ENCODE results near the gene ADAM12. TPM values are rescaled to one million over a fixed set of nuclear protein-coding genes. Genes with fewer than 3 reads are reported as not detected.

ADAM12 gene
- total RNA-seq, 1 donor from 2014 or later: 18.4 TPM

DNA sequence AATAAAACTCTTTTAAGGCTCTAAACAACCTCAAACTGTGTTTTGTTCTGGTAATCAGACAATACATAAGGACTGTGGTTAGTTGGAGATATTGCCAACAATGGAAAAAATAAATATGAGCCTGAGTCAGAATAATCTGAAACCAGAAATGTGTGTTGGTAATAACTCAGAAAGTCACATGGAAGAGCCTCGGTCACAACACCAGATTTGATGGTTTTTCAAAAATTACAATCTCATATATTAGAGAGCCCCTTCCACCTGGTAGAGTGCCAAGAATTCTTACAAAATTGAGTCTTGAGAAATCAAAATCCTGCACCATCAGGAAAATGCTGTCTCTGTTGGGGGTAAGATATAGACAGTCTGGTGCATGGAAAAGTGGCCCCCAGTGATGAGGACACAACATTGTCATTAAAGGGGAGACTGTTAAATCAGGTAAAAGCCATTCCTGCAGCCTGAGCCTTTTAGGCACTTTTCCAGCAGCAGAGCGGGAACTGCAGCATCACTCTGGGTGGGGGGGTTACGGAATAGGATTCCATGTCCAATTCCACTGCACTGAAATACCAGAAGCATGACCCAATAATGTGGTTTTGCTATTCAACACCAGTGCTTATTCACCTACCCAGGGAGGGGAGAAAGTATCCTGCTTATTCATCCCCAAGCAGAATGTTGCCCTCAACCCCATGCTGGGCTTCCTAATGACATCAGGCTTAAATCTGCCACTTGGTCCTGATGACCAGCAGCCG lies 9.5 kb upstream of the ADAM12 start:
- no peak overlapping the region for H3K27ac Mint-ChIP-seq (ENCODE audit: unreplicated experiment)
- TF ChIP-seq, protein P1, sequence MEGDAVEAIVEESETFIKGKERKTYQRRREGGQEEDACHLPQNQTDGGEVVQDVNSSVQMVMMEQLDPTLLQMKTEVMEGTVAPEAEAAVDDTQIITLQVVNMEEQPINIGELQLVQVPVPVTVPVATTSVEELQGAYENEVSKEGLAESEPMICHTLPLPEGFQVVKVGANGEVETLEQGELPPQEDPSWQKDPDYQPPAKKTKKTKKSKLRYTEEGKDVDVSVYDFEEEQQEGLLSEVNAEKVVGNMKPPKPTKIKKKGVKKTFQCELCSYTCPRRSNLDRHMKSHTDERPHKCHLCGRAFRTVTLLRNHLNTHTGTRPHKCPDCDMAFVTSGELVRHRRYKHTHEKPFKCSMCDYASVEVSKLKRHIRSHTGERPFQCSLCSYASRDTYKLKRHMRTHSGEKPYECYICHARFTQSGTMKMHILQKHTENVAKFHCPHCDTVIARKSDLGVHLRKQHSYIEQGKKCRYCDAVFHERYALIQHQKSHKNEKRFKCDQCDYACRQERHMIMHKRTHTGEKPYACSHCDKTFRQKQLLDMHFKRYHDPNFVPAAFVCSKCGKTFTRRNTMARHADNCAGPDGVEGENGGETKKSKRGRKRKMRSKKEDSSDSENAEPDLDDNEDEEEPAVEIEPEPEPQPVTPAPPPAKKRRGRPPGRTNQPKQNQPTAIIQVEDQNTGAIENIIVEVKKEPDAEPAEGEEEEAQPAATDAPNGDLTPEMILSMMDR (IDR thresholded peaks at IDR 0.05; ENCODE audit: partially characterized antibody, unreplicated experiment): no peak
- peaks cover 4% of the 10 kb centered on the region for H3K9me3 Mint-ChIP-seq (ENCODE audit: unreplicated experiment)
- H3K27me3 Mint-ChIP-seq (ENCODE audit: unreplicated experiment): peaks cover 1% of the 10 kb centered on the region
- DNase-seq: no peak
- H3K4me3 Mint-ChIP-seq (ENCODE audit: unreplicated experiment): no peak overlapping the region
- H3K4me1 Mint-ChIP-seq (ENCODE audit: low read depth, unreplicated experiment): no peaks in the 10 kb centered on the region
- peaks cover 8% of the 10 kb centered on the region for H3K36me3 Mint-ChIP-seq (ENCODE audit: unreplicated experiment)

DNA sequence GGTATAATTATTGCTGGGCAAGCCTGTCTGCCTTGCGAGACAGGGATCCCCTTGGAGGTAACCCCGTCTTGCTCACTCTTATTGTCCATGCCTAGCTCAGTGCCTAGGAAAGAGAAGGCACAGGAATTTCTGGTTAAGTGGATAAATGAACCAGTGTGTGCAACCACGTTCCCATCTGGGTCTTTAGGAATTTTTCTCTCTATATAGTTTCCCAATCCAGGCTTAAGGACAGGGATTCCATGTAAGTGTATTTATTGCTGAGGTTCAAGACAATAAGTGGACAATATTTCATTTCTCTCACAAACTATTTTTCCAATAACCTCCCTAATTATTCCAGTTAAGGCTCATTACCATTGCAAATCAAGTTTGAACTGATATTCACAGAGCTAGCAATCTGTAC lies 8.9 kb upstream of the ADAM12 start:
- Mint-ChIP-seq H3K9me3 (ENCODE audit: unreplicated experiment) (peaks cover 4% of the 10 kb centered on the region), H3K36me3 (ENCODE audit: unreplicated experiment) (peaks cover 8% of the 10 kb centered on the region), H3K4me1 (ENCODE audit: low read depth, unreplicated experiment) (no peaks in the 10 kb centered on the region), H3K27me3 (ENCODE audit: unreplicated experiment) (peaks cover 1% of the 10 kb centered on the region), H3K27ac (ENCODE audit: unreplicated experiment) (no peak overlapping the region), H3K4me3 (ENCODE audit: unreplicated experiment) (no peak overlapping the region)
- no peak for DNase-seq
- TF ChIP-seq, protein P1 (IDR thresholded peaks at IDR 0.05; ENCODE audit: partially characterized antibody, unreplicated experiment): no peak

DNA sequence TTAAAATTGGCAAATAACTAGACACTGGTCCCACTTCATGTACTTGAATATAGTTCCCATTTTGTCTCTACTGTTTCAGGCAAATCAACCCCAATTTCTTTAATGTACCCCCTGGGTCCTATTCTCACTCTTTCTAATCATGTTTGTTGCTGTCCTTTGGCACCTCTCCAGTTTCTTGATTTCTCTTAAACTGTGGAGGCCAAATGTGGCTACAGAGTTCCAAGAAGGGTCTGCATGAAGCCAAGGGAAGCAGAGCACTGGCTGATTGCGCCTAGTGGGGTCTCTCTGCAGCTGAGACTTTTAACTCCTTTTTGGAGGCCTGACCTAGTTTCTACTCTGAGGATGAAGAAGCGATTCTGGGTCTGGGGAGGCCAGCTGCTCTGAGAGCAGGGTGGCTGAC lies 6.7 kb upstream of the ADAM12 start:
- TF ChIP-seq, protein P1 (IDR thresholded peaks at IDR 0.05; ENCODE audit: partially characterized antibody, unreplicated experiment): no peak
- Mint-ChIP-seq H3K9me3 (ENCODE audit: unreplicated experiment) (peaks cover 5% of the 10 kb centered on the region), H3K27me3 (ENCODE audit: unreplicated experiment) (peaks cover 3% of the 10 kb centered on the region), H3K4me1 (ENCODE audit: low read depth, unreplicated experiment) (peaks cover 14% of the 10 kb centered on the region), H3K36me3 (ENCODE audit: unreplicated experiment) (peaks cover 11% of the 10 kb centered on the region), H3K4me3 (ENCODE audit: unreplicated experiment) (no peak overlapping the region), H3K27ac (ENCODE audit: unreplicated experiment) (no peak overlapping the region)
- no peak for DNase-seq

DNA sequence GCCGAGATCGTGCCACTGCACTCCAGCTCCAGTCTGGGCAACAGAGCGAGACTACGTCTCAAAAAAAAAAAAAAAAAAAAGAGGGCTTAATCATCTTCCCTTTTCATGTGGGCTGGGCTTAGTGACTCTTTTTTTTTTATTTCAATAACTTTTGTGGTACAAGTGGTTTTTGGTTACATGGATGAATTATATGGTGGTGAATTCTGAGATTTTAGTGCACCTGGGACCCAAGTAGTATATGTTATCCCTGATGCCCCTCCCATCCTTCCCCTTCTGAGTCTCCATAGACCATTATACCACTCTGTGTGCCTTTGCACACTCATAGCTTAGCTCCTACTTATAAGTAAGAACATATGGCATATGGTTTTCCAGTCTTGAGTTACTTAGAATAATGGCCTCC lies 4.8 kb upstream of the ADAM12 start:
- peaks cover 14% of the 10 kb centered on the region for H3K4me1 Mint-ChIP-seq (ENCODE audit: low read depth, unreplicated experiment)
- H3K4me3 Mint-ChIP-seq (ENCODE audit: unreplicated experiment): no peak overlapping the region
- peaks cover 8% of the 10 kb centered on the region for H3K27me3 Mint-ChIP-seq (ENCODE audit: unreplicated experiment)

DNA sequence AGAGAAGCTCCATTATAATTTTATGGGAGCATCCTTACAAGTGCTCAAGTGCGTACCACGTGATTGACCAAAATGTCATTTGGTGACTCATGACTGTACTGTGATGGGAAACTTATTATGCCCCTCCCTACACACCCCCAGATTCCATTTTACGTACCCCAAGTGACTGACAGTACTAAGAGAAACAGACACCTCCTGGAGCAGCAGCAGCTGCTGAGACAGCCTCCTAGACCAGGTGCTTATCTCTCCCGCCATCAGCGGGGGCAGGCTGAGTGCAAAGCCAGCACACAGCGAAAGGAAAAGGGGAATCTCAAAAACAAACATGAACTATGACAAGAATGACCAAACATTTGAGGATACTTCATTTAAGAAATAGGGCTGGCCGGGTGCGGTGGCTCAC lies 4.2 kb upstream of the ADAM12 start:
- H3K4me3 Mint-ChIP-seq (ENCODE audit: unreplicated experiment): no peak overlapping the region
- TF ChIP-seq, protein P1 (IDR thresholded peaks at IDR 0.05; ENCODE audit: partially characterized antibody, unreplicated experiment): no peak
- H3K27ac Mint-ChIP-seq (ENCODE audit: unreplicated experiment): no peak overlapping the region
- H3K9me3 Mint-ChIP-seq (ENCODE audit: unreplicated experiment): peaks cover 7% of the 10 kb centered on the region
- H3K27me3 Mint-ChIP-seq (ENCODE audit: unreplicated experiment): peaks cover 8% of the 10 kb centered on the region
- peaks cover 14% of the 10 kb centered on the region for H3K4me1 Mint-ChIP-seq (ENCODE audit: low read depth, unreplicated experiment)
- H3K36me3 Mint-ChIP-seq (ENCODE audit: unreplicated experiment): peaks cover 17% of the 10 kb centered on the region
- DNase-seq: no peak

More for the DNA sequence above, 4.8 kb upstream of the ADAM12 start:
- no peak overlapping the region for H3K27ac Mint-ChIP-seq (ENCODE audit: unreplicated experiment)
- no peak for DNase-seq
- TF ChIP-seq, protein P1 (IDR thresholded peaks at IDR 0.05; ENCODE audit: partially characterized antibody, unreplicated experiment): no peak
- H3K36me3 Mint-ChIP-seq (ENCODE audit: unreplicated experiment): peaks cover 17% of the 10 kb centered on the region
- H3K9me3 Mint-ChIP-seq (ENCODE audit: unreplicated experiment): peaks cover 7% of the 10 kb centered on the region

Data from glutamatergic neuron (in vitro differentiated cells).